Mesenchymal stem cell (in vitro differentiated cells and primary cell): ENCODE measurements around the gene HADHB.
"Not testable (repeated sequence)": the region's sequence is repeated elsewhere in the genome, so short reads cannot be mapped to it uniquely, and the experiment has no call there.

ENCODE experiments used
- DNase-seq: peaks from one replicate; pipeline ENCODE4 v3.0.0-alpha.2; 2013
- H2AFZ ChIP-seq: one replicate; pipeline ENCODE4 v1.6.1; 2013; ENCODE audit warnings: low read depth, mild to moderate bottlenecking, control low read depth, inconsistent platforms, low read length, moderate library complexity
- H2AK5ac ChIP-seq: 2 replicates; pipeline ENCODE4 v1.6.1; 2013; ENCODE audit warnings: low read length, moderate library complexity, mild to moderate bottlenecking, inconsistent platforms; ENCODE audit not compliant: severe bottlenecking
- H2BK120ac ChIP-seq: one replicate; pipeline ENCODE4 v1.6.1; 2013; ENCODE audit warnings: low read depth, mild to moderate bottlenecking, inconsistent platforms, low read length, moderate library complexity
- H2BK12ac ChIP-seq, 2 experiments: one replicate each; pipeline ENCODE4 v1.6.1; 2013; ENCODE audit warnings: inconsistent platforms in 2 of 2, low read length in 2 of 2, mild to moderate bottlenecking in 2 of 2, moderate library complexity in 2 of 2, control low read depth in 1 of 2
- H2BK15ac ChIP-seq: one replicate; pipeline ENCODE4 v1.6.1; 2013; ENCODE audit warnings: mild to moderate bottlenecking, low read depth, inconsistent platforms; ENCODE audit not compliant: poor library complexity, severe bottlenecking
- H2BK5ac ChIP-seq: 2 replicates; pipeline ENCODE4 v1.6.1; 2013; ENCODE audit warnings: low read depth, mild to moderate bottlenecking, low read length, control low read depth, inconsistent platforms; ENCODE audit not compliant: poor library complexity, severe bottlenecking
- H3K14ac ChIP-seq, 2 experiments: one replicate each; pipeline ENCODE4 v1.6.1; 2013; ENCODE audit warnings: inconsistent platforms in 2 of 2, low read length in 2 of 2, control low read depth in 1 of 2, mild to moderate bottlenecking in 1 of 2, moderate library complexity in 1 of 2
- H3K18ac ChIP-seq, 2 experiments: one replicate each; pipeline ENCODE4 v1.6.1; 2013; ENCODE audit warnings: inconsistent platforms in 2 of 2, low read length in 2 of 2, control low read depth in 1 of 2, low read depth in 1 of 2, mild to moderate bottlenecking in 1 of 2
- H3K23ac ChIP-seq, 2 experiments: one replicate each; pipeline ENCODE4 v1.6.1; 2013; ENCODE audit warnings: inconsistent platforms in 2 of 2, low read length in 2 of 2, mild to moderate bottlenecking in 2 of 2, moderate library complexity in 2 of 2, control low read depth in 1 of 2
- H3K27ac ChIP-seq: 2 replicates; pipeline ENCODE4 v1.5.1; 2013; ENCODE audit warnings: mild to moderate bottlenecking, moderate library complexity, low read length, control low read depth, inconsistent platforms; ENCODE audit not compliant: poor library complexity, severe bottlenecking
- H3K27me3 ChIP-seq, 2 experiments: 2 replicates each; pipeline versions ENCODE4 v1.6.1 to v1.7.0; 2013; ENCODE audit warnings: low read length in 2 of 2, mild to moderate bottlenecking in 2 of 2, moderate library complexity in 2 of 2, control low read depth in 1 of 2, inconsistent platforms in 1 of 2; ENCODE audit not compliant: control insufficient read depth in 1 of 2, insufficient read depth in 1 of 2
- H3K36me3 ChIP-seq, 2 experiments: 2 replicates each; pipeline versions ENCODE4 v1.6.1 to v1.7.0; 2013; ENCODE audit warnings: low read length in 2 of 2, control low read depth in 1 of 2, inconsistent platforms in 1 of 2, low read depth in 1 of 2, mild to moderate bottlenecking in 1 of 2; ENCODE audit not compliant: insufficient read depth in 2 of 2, control insufficient read depth in 1 of 2
- H3K4ac ChIP-seq, 2 experiments: one replicate each; pipeline ENCODE4 v1.6.1; 2013; ENCODE audit warnings: inconsistent platforms in 2 of 2, low read length in 2 of 2, mild to moderate bottlenecking in 2 of 2, moderate library complexity in 2 of 2, control low read depth in 1 of 2, low read depth in 1 of 2
- H3K4me1 ChIP-seq: 2 replicates; pipeline ENCODE4 v1.6.1; 2013; ENCODE audit warnings: low read depth, low read length, control low read depth; ENCODE audit not compliant: control insufficient read depth, insufficient read depth
- H3K4me2 ChIP-seq: 2 replicates; pipeline ENCODE4 v1.6.1; 2013; ENCODE audit warnings: low read length, mild to moderate bottlenecking, inconsistent platforms; ENCODE audit not compliant: poor library complexity, severe bottlenecking
- H3K4me3 ChIP-seq, 2 experiments: 2 replicates each; pipeline versions ENCODE4 v1.5.1 to v1.7.0; 2013; ENCODE audit warnings: low read length in 2 of 2, mild to moderate bottlenecking in 2 of 2, control low read depth in 1 of 2, low read depth in 1 of 2; ENCODE audit not compliant: insufficient read depth in 1 of 2
- H3K79me1 ChIP-seq: replicated peaks from 2 replicates; pipeline ENCODE4 v1.6.1; 2013; ENCODE audit warnings: mild to moderate bottlenecking, control low read depth, low read length, inconsistent platforms; ENCODE audit not compliant: poor library complexity, severe bottlenecking
- H3K9ac ChIP-seq: 2 replicates; pipeline ENCODE4 v1.7.0; 2013; ENCODE audit warnings: mild to moderate bottlenecking, low read length, moderate library complexity
- H3K9me3 ChIP-seq: 2 replicates; pipeline ENCODE4 v1.7.0; 2013; ENCODE audit warnings: mild to moderate bottlenecking, low read length; ENCODE audit not compliant: control insufficient read depth
- H4K8ac ChIP-seq: one replicate; pipeline ENCODE4 v1.6.1; 2013; ENCODE audit warnings: inconsistent platforms, mild to moderate bottlenecking, low read length, moderate library complexity
- H4K91ac ChIP-seq: one replicate; pipeline ENCODE4 v1.6.1; 2013; ENCODE audit warnings: mild to moderate bottlenecking, low read length, inconsistent platforms
- WGBS: methylation state at CpG from one replicate; pipeline ENCODE4 v1.1.7; 2013; ENCODE audit warnings: mixed read lengths; 5-methylcytosine and 5-hydroxymethylcytosine counted together

The HADHB gene

GRCh38 chr2:26300234-26300925 lies 55.6 kb downstream of the HADHB start:
- peak overlapping the region in 1 of 2 experiments; percentile 82 for H3K4me3 ChIP-seq
- WGBS, result 52% methylated on average over 20 of the region's 22 CpGs
- no peak overlapping the region for H2BK15ac ChIP-seq
- H3K23ac ChIP-seq, result no peak overlapping the region
- no peaks in the 10 kb centered on the region for H3K27me3 ChIP-seq
- DNase-seq, result peak; percentile 42
- H3K79me1 ChIP-seq, result peaks cover 3% of the 10 kb centered on the region
- peak overlapping the region; percentile 34 for H4K91ac ChIP-seq
- peak overlapping the region; percentile 78 for H3K27ac ChIP-seq
- H4K8ac ChIP-seq, result peak overlapping the region; percentile 85
- no peaks in the 10 kb centered on the region for H3K36me3 ChIP-seq
- no peak overlapping the region for H2BK120ac ChIP-seq
- peak overlapping the region in 1 of 2 experiments; percentile 84 for H3K4ac ChIP-seq
- H2AFZ ChIP-seq, result no peak overlapping the region
- no peak overlapping the region for H2BK5ac ChIP-seq
- no peak overlapping the region for H3K14ac ChIP-seq
- H3K4me1 ChIP-seq, result peaks cover 14% of the 10 kb centered on the region
- H3K9me3 ChIP-seq, result no peaks in the 10 kb centered on the region
- peak overlapping the region; percentile 90 for H3K9ac ChIP-seq
- peak overlapping the region; percentile 60 for H3K4me2 ChIP-seq
- peak overlapping the region; percentile 7 to 34 for H3K18ac ChIP-seq
- H2AK5ac ChIP-seq, result peak overlapping the region; percentile 37
- peak overlapping the region in 1 of 2 experiments; percentile 57 for H2BK12ac ChIP-seq

- no peaks in the 10 kb centered on the region for H3K36me3 ChIP-seq
- peaks cover 14% of the 10 kb centered on the region for H3K4me1 ChIP-seq
- H2BK120ac ChIP-seq, result no peak overlapping the region
- H2BK5ac ChIP-seq, result no peak overlapping the region
- H3K23ac ChIP-seq, result no peak overlapping the region
- no peak overlapping the region for H3K4me3 ChIP-seq
- no peak overlapping the region for H2BK12ac ChIP-seq
- no peak overlapping the region for H3K9ac ChIP-seq
- H3K14ac ChIP-seq, result no peak overlapping the region
- H2AFZ ChIP-seq, result no peak overlapping the region
- no peak overlapping the region for H3K4ac ChIP-seq
- H3K4me2 ChIP-seq, result no peak overlapping the region
- no peak for DNase-seq
- H3K79me1 ChIP-seq, result peaks cover 3% of the 10 kb centered on the region
- H3K27ac ChIP-seq, result no peak overlapping the region
- no peak overlapping the region for H4K91ac ChIP-seq
- H2AK5ac ChIP-seq, result no peak overlapping the region
- H4K8ac ChIP-seq, result no peak overlapping the region
- no peak overlapping the region for H3K18ac ChIP-seq
- no peaks in the 10 kb centered on the region for H3K27me3 ChIP-seq
- no peaks in the 10 kb centered on the region for H3K9me3 ChIP-seq
- H2BK15ac ChIP-seq, result no peak overlapping the region
- 89% methylated on average over 6 of the region's 6 CpGs for WGBS
These were observed 58.1 kb downstream of the HADHB start for GRCh38 chr2:26302846-26303245.

- WGBS, result over 99% methylated on average over 6 of the region's 7 CpGs
These were observed 60.4 kb downstream of the HADHB start for GRCh38 chr2:26305094-26305493.

DNA sequence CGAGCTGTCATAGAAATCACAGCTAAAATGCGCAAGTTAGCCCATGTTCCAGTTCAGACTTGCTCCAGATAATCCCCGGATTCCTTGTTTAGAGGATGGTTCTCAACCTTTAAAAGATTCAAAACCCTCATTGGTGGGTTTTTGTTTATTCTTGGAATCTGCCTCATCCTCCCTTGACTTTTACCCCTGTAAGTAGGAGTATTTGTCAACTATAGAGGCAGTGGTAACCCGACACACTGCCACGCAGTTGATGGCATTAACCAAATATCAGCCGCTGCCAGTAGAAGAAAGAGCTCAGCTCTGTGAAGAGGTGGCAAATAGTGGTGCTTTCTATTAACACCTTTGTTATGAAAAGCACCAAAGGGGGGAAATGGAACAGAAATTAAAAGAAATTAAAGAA lies 60.8 kb downstream of the HADHB start:
- H3K36me3 ChIP-seq, result no peaks in the 10 kb centered on the region
- no peak overlapping the region for H2BK5ac ChIP-seq
- peaks cover 2% of the 10 kb centered on the region for H3K4me1 ChIP-seq
- no peak overlapping the region for H2AFZ ChIP-seq
- peak overlapping the region; percentile 54 for H3K9ac ChIP-seq
- peak overlapping the region in 1 of 2 experiments; percentile 18 for H3K4me3 ChIP-seq
- H3K14ac ChIP-seq, result no peak overlapping the region
- no peak overlapping the region for H2BK15ac ChIP-seq
- no peak overlapping the region for H3K4ac ChIP-seq
- H3K9me3 ChIP-seq, result no peaks in the 10 kb centered on the region
- H3K27me3 ChIP-seq, result no peaks in the 10 kb centered on the region
- H3K27ac ChIP-seq, result no peak overlapping the region
- no peak overlapping the region for H3K23ac ChIP-seq
- no peak overlapping the region for H2AK5ac ChIP-seq
- 69% methylated on average over 5 of the region's 6 CpGs for WGBS
- no peak overlapping the region for H2BK12ac ChIP-seq
- H3K4me2 ChIP-seq, result no peak overlapping the region
- H4K91ac ChIP-seq, result no peak overlapping the region
- no peak overlapping the region for H3K18ac ChIP-seq
- DNase-seq, result no peak
- H4K8ac ChIP-seq, result no peak overlapping the region
- peaks cover 3% of the 10 kb centered on the region for H3K79me1 ChIP-seq
- no peak overlapping the region for H2BK120ac ChIP-seq

More at GRCh38 chr2:26305094-26305493, 60.4 kb downstream of the HADHB start:
- H3K36me3 ChIP-seq, H2BK15ac ChIP-seq, H3K27me3 ChIP-seq, H4K91ac ChIP-seq, H2BK120ac ChIP-seq, H3K4ac ChIP-seq, H3K9me3 ChIP-seq, H3K27ac ChIP-seq, H3K18ac ChIP-seq, H3K14ac ChIP-seq, H2BK5ac ChIP-seq, H3K4me1 ChIP-seq, H2AK5ac ChIP-seq, DNase-seq, H3K4me2 ChIP-seq, H3K79me1 ChIP-seq, H2BK12ac ChIP-seq, H4K8ac ChIP-seq, H2AFZ ChIP-seq, H3K23ac ChIP-seq: not testable (repeated sequence)
- Histone ChIP-seq H3K4me3 (peak overlapping the region in 1 of 2 experiments; percentile 18), H3K9ac (peak overlapping the region; percentile 54)
